Measurements from ENCODE around the gene TOP2A.

TOP2A gene

DNA sequence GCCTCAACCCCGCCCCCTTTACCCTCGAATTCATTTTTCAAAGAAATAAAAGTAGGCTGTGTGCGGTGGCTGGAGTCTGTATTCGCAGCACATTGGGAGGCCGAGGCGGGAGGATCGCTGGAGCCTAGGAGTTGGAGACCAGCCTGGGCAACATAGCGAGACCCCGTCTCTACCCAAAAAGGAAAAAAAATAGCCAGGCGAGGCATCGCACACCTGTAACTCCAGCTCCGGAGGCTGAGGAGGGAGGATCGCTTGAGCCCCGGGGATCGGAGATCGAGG, 671 bp upstream of the TOP2A start:
- Histone ChIP-seq H3K27ac (ENCODE audit: low read depth, low read length) (no peak overlapping the region), H3K4me3 (ENCODE audit: low read depth, low read length) (no peak overlapping the region), H2BK12ac (ENCODE audit: low read length) (no peak overlapping the region), H2BK5ac (ENCODE audit: low read depth, low read length, poor library complexity) (peak overlapping the region; percentile 35), H2AFZ (ENCODE audit: insufficient read depth, low read length, poor library complexity) (peak overlapping the region; percentile 64), H3K27me3 (ENCODE audit: insufficient read depth, low read length) (no peaks in the 10 kb centered on the region), H3K4ac (ENCODE audit: low read depth, low read length) (no peak overlapping the region), H3K4me2 (ENCODE audit: low read length) (peak overlapping the region; percentile 72), H3K36me3 (ENCODE audit: control insufficient read depth in 1 of 2, insufficient read depth in 2 of 2, low read length in 2 of 2) (peaks cover 4 to 8% of the 10 kb centered on the region in 2 experiments), H2BK120ac (ENCODE audit: insufficient read depth, low read length, poor library complexity) (no peak overlapping the region), H2AK5ac (ENCODE audit: low read length) (no peak overlapping the region), H4K12ac (ENCODE audit: low read depth, low read length) (peak overlapping the region; percentile 85), H3K4me1 (ENCODE audit: control insufficient read depth in 1 of 2, insufficient read depth in 2 of 2, low read length in 2 of 2) (no peaks in the 10 kb centered on the region), H4K91ac (ENCODE audit: low read depth, low read length) (peak overlapping the region; percentile 69), H3K79me1 (ENCODE audit: low read length) (peaks cover 3% of the 10 kb centered on the region), H3K9me3 (ENCODE audit: insufficient read depth, low read depth, low read length) (no peaks in the 10 kb centered on the region), H3K23ac (ENCODE audit: low read length) (no peak overlapping the region), H3K14ac (ENCODE audit: low read length) (no peak overlapping the region), H3K18ac (ENCODE audit: low read length) (peak overlapping the region; percentile 38), H4K8ac (ENCODE audit: low read depth, low read length) (peak overlapping the region; percentile 87), H3K9ac (ENCODE audit: low read length) (no peak overlapping the region), H3K79me2 (ENCODE audit: control insufficient read depth, insufficient read depth, low read length, poor library complexity) (peaks cover 6% of the 10 kb centered on the region)
- no peak for DNase-seq
- no CpG with 5 or more reads among the region's 16 CpGs for WGBS (ENCODE audit: extremely low coverage, insufficient coverage, insufficient read length)

GRCh38 chr17:40417258-40417608, 463 bp downstream of the TOP2A start:
- Histone ChIP-seq H3K4me3 (ENCODE audit: low read depth, low read length) (peak overlapping the region; percentile 96), H2AFZ (ENCODE audit: insufficient read depth, low read length, poor library complexity) (peak overlapping the region; percentile 90), H3K79me2 (ENCODE audit: control insufficient read depth, insufficient read depth, low read length, poor library complexity) (peaks cover 6% of the 10 kb centered on the region), H2BK12ac (ENCODE audit: low read length) (no peak overlapping the region), H2BK5ac (ENCODE audit: low read depth, low read length, poor library complexity) (peak overlapping the region; percentile 38), H3K4me1 (ENCODE audit: control insufficient read depth in 1 of 2, insufficient read depth in 2 of 2, low read length in 2 of 2) (no peaks in the 10 kb centered on the region), H4K8ac (ENCODE audit: low read depth, low read length) (peak overlapping the region; percentile 59), H3K79me1 (ENCODE audit: low read length) (peaks cover 3% of the 10 kb centered on the region), H3K9ac (ENCODE audit: low read length) (peak overlapping the region; percentile 90), H3K4ac (ENCODE audit: low read depth, low read length) (peak overlapping the region; percentile 48), H3K36me3 (ENCODE audit: control insufficient read depth in 1 of 2, insufficient read depth in 2 of 2, low read length in 2 of 2) (peaks cover 4 to 10% of the 10 kb centered on the region in 2 experiments), H2BK120ac (ENCODE audit: insufficient read depth, low read length, poor library complexity) (peak overlapping the region; percentile 18), H3K27me3 (ENCODE audit: insufficient read depth, low read length) (no peaks in the 10 kb centered on the region), H4K12ac (ENCODE audit: low read depth, low read length) (peak overlapping the region; percentile 25), H3K9me3 (ENCODE audit: insufficient read depth, low read depth, low read length) (no peaks in the 10 kb centered on the region), H3K14ac (ENCODE audit: low read length) (peak overlapping the region; percentile 36), H3K4me2 (ENCODE audit: low read length) (peak overlapping the region; percentile 87), H3K18ac (ENCODE audit: low read length) (peak overlapping the region; percentile 58), H3K23ac (ENCODE audit: low read length) (no peak overlapping the region), H4K91ac (ENCODE audit: low read depth, low read length) (peak overlapping the region; percentile 49), H3K27ac (ENCODE audit: low read depth, low read length) (peak overlapping the region; percentile 20), H2AK5ac (ENCODE audit: low read length) (no peak overlapping the region)
- DNase-seq, result no peak
- WGBS (ENCODE audit: extremely low coverage, insufficient coverage, insufficient read length), result no CpG with 5 or more reads among the region's 21 CpGs

DNA sequence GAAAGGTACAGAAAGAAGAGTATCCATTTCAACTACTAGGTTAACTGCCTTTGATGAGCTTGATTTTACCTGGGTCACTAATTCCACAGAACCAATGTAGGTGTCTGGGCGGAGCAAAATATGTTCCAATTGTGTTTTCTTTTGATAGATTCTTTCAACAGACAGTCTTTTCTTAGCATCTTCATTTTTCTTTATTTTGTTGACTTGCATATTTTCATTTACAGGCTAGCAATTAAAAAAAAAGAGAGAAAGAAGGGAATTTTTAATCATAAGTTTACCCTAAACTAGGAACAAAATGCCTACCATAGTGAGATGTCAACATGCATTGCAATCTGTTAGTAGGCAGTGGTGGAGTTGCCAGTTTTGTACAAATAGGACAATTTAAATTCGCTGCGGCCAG, 1.0 kb downstream of the TOP2A start:
- no peak overlapping the region for H3K23ac ChIP-seq (ENCODE audit: low read length)
- WGBS (ENCODE audit: extremely low coverage, insufficient coverage, insufficient read length), result no CpG with 5 or more reads among the region's 3 CpGs
- no peak overlapping the region for H2BK120ac ChIP-seq (ENCODE audit: insufficient read depth, low read length, poor library complexity)

GRCh38 chr17:40415390-40415789, 2.3 kb downstream of the TOP2A start:
- WGBS (ENCODE audit: extremely low coverage, insufficient coverage, insufficient read length), result no CpG with 5 or more reads among the region's 3 CpGs
- no peak overlapping the region for H2BK120ac ChIP-seq (ENCODE audit: insufficient read depth, low read length, poor library complexity)
- H4K8ac ChIP-seq (ENCODE audit: low read depth, low read length), result no peak overlapping the region
- H2AK5ac ChIP-seq (ENCODE audit: low read length), result no peak overlapping the region
- H3K79me2 ChIP-seq (ENCODE audit: control insufficient read depth, insufficient read depth, low read length, poor library complexity), result peaks cover 6% of the 10 kb centered on the region
- H2BK5ac ChIP-seq (ENCODE audit: low read depth, low read length, poor library complexity), result no peak overlapping the region
- no peak overlapping the region for H4K91ac ChIP-seq (ENCODE audit: low read depth, low read length)
- H3K23ac ChIP-seq (ENCODE audit: low read length), result no peak overlapping the region
- no peak overlapping the region for H3K4me2 ChIP-seq (ENCODE audit: low read length)
- no peak overlapping the region for H2BK12ac ChIP-seq (ENCODE audit: low read length)
- no peak overlapping the region for H4K12ac ChIP-seq (ENCODE audit: low read depth, low read length)
- H3K18ac ChIP-seq (ENCODE audit: low read length), result no peak overlapping the region
- peak in 1 of 2 donors; percentile 71 for DNase-seq
- no peaks in the 10 kb centered on the region for H3K27me3 ChIP-seq (ENCODE audit: insufficient read depth, low read length)
- H3K27ac ChIP-seq (ENCODE audit: low read depth, low read length), result no peak overlapping the region
- no peak overlapping the region for H3K4me3 ChIP-seq (ENCODE audit: low read depth, low read length)
- no peak overlapping the region for H3K14ac ChIP-seq (ENCODE audit: low read length)
- H3K36me3 ChIP-seq (ENCODE audit: control insufficient read depth in 1 of 2, insufficient read depth in 2 of 2, low read length in 2 of 2), result peaks cover 9 to 15% of the 10 kb centered on the region in 2 experiments
- H3K9me3 ChIP-seq (ENCODE audit: insufficient read depth, low read depth, low read length), result no peaks in the 10 kb centered on the region
- H2AFZ ChIP-seq (ENCODE audit: insufficient read depth, low read length, poor library complexity), result no peak overlapping the region
- no peak overlapping the region for H3K4ac ChIP-seq (ENCODE audit: low read depth, low read length)
- H3K79me1 ChIP-seq (ENCODE audit: low read length), result peaks cover 3% of the 10 kb centered on the region
- H3K9ac ChIP-seq (ENCODE audit: low read length), result no peak overlapping the region
- H3K4me1 ChIP-seq (ENCODE audit: control insufficient read depth in 1 of 2, insufficient read depth in 2 of 2, low read length in 2 of 2), result no peaks in the 10 kb centered on the region

More for the DNA sequence above, 1.0 kb downstream of the TOP2A start:
- Histone ChIP-seq H2AFZ (ENCODE audit: insufficient read depth, low read length, poor library complexity) (no peak overlapping the region), H4K91ac (ENCODE audit: low read depth, low read length) (no peak overlapping the region), H3K9me3 (ENCODE audit: insufficient read depth, low read depth, low read length) (no peaks in the 10 kb centered on the region), H3K79me2 (ENCODE audit: control insufficient read depth, insufficient read depth, low read length, poor library complexity) (peaks cover 6% of the 10 kb centered on the region), H3K4me3 (ENCODE audit: low read depth, low read length) (no peak overlapping the region), H3K4me2 (ENCODE audit: low read length) (peak overlapping the region; percentile 87), H3K27me3 (ENCODE audit: insufficient read depth, low read length) (no peaks in the 10 kb centered on the region), H2BK5ac (ENCODE audit: low read depth, low read length, poor library complexity) (no peak overlapping the region), H2BK12ac (ENCODE audit: low read length) (no peak overlapping the region), H3K4me1 (ENCODE audit: control insufficient read depth in 1 of 2, insufficient read depth in 2 of 2, low read length in 2 of 2) (no peaks in the 10 kb centered on the region), H3K18ac (ENCODE audit: low read length) (no peak overlapping the region), H4K8ac (ENCODE audit: low read depth, low read length) (no peak overlapping the region), H3K4ac (ENCODE audit: low read depth, low read length) (peak overlapping the region; percentile 80), H3K14ac (ENCODE audit: low read length) (no peak overlapping the region), H2AK5ac (ENCODE audit: low read length) (no peak overlapping the region), H4K12ac (ENCODE audit: low read depth, low read length) (no peak overlapping the region), H3K79me1 (ENCODE audit: low read length) (peaks cover 3% of the 10 kb centered on the region), H3K9ac (ENCODE audit: low read length) (no peak overlapping the region), H3K27ac (ENCODE audit: low read depth, low read length) (no peak overlapping the region), H3K36me3 (ENCODE audit: control insufficient read depth in 1 of 2, insufficient read depth in 2 of 2, low read length in 2 of 2) (peaks cover 9 to 15% of the 10 kb centered on the region in 2 experiments)
- no peak for DNase-seq
